Caco-2 (cell line): ENCODE measurements around the gene BCO1. TPM values are rescaled to one million over a fixed set of nuclear protein-coding genes. Genes with fewer than 3 reads are reported as not detected.

Source experiments
- BruUV-seq: library from RNA; stranded (reverse); fragments of 400-500 nt; replicated peaks from 2 replicates; lab custom pipeline; 2021; lab: Mats Ljungman, UMichigan
- CTCF ChIA-PET: fragments of 300-600 bp; sonication (Branson Sonifier 250); formaldehyde crosslinking; loops from one replicate; lab custom pipeline; 2022; ENCODE audit warnings: antibody characterized with exemption; lab: Charles Lee
- POLR2A ChIA-PET: fragments of 300-600 bp; sonication (Branson Sonifier 250); formaldehyde crosslinking; loops from one replicate; lab custom pipeline; 2022; ENCODE audit warnings: antibody characterized with exemption; lab: Charles Lee
- DNase-seq, 2 experiments: peaks; one replicate each; pipeline versions ENCODE4 v3.0.0 to v3.0.0-alpha.2; 2020 to 2022
- H3K27me3 ChIP-seq: replicated peaks from 2 replicates; pipeline ENCODE4 v1.6.0; 2011; ENCODE audit warnings: low read length; ENCODE audit not compliant: control insufficient read depth, insufficient read depth
- H3K36me3 ChIP-seq: 2 replicates; pipeline ENCODE4 v1.5.1; 2011; ENCODE audit warnings: low read length; ENCODE audit not compliant: control insufficient read depth, insufficient read depth
- H3K4me1 ChIP-seq: fragments of 250-450 bp; sonication (Bioruptor Pico); 2 replicates; pipeline ENCODE4 v1.5.1; 2020; ENCODE audit warnings: mild to moderate bottlenecking
- H3K4me3 ChIP-seq: 2 replicates; pipeline ENCODE4 v1.5.1; 2011; ENCODE audit warnings: low read depth, mild to moderate bottlenecking, control low read depth, low read length
- H3K9me3 ChIP-seq: fragments of 250-450 bp; sonication (Bioruptor Pico); 2 replicates; pipeline ENCODE4 v1.5.1; 2020; ENCODE audit warnings: mild to moderate bottlenecking, moderate library complexity
- H3K27ac Mint-ChIP-seq: one replicate; pipeline ENCODE4 v1.8.0; 2022; ENCODE audit warnings: mixed read lengths; ENCODE audit not compliant: unreplicated experiment
- H3K27me3 Mint-ChIP-seq: one replicate; pipeline ENCODE4 v1.8.0; 2022; ENCODE audit warnings: mixed read lengths; ENCODE audit not compliant: insufficient read depth, unreplicated experiment
- H3K36me3 Mint-ChIP-seq: one replicate; pipeline ENCODE4 v1.8.0; 2022; ENCODE audit warnings: mild to moderate bottlenecking, mixed read lengths; ENCODE audit not compliant: insufficient read depth, unreplicated experiment
- H3K4me1 Mint-ChIP-seq: one replicate; pipeline ENCODE4 v1.8.0; 2022; ENCODE audit warnings: low read depth, mixed read lengths; ENCODE audit not compliant: unreplicated experiment
- H3K4me3 Mint-ChIP-seq: one replicate; pipeline ENCODE4 v1.8.0; 2022; ENCODE audit warnings: mild to moderate bottlenecking, moderate library complexity, mixed read lengths; ENCODE audit not compliant: unreplicated experiment
- H3K9me3 Mint-ChIP-seq: one replicate; pipeline ENCODE4 v1.8.0; 2022; ENCODE audit warnings: mixed read lengths; ENCODE audit not compliant: unreplicated experiment
- CTCF ChIP-seq, 2 experiments: fragments of 200-600 bp in 1 of 2; IDR thresholded peaks; 1 replicate in 1 of 2; 2 replicates in 1 of 2; pipeline versions ENCODE4 v1.5.1 to v1.8.0; 2011 to 2022; ENCODE audit warnings: antibody characterized with exemption in 1 of 2, control low read depth in 1 of 2, inconsistent platforms in 1 of 2, low read depth in 1 of 2, low read length in 1 of 2, mild to moderate bottlenecking in 1 of 2, moderate library complexity in 1 of 2; ENCODE audit not compliant: insufficient read depth in 1 of 2, severe bottlenecking in 1 of 2, unreplicated experiment in 1 of 2
- intact Hi-C: fragments of 100-400 bp; cut with micrococcal nuclease; formaldehyde crosslinking; loops from one replicate; pipeline ENCODE4 v1.10.0; 2022; ENCODE audit not compliant: unreplicated experiment
- total RNA-seq: library from RNA; stranded (reverse); gene quantifications from 2 replicates; pipeline ENCODE4 v1.2.3, GENCODE V29; 2022

BCO1 gene
- total RNA-seq, 1 experiment from 2014 or later: 0.91 TPM

GRCh38 chr16:81335669-81336068 lies 97.2 kb downstream of the BCO1 start:
- POLR2A ChIA-PET: no interaction called here
- BruUV-seq: no TSS peak
- no peaks in the 10 kb centered on the region for H3K9me3 ChIP-seq
- no peak for TF ChIP-seq CTCF (IDR thresholded peaks at IDR 0.05; ENCODE audit: insufficient read depth in 1 of 2, low read depth in 1 of 2, low read length in 1 of 2, severe bottlenecking in 1 of 2, unreplicated experiment in 1 of 2)
- CTCF ChIA-PET: no interaction called here
- Mint-ChIP-seq H3K36me3 (peaks cover 32% of the 10 kb centered on the region), H3K4me3 (no peak overlapping the region), H3K27ac (no peak overlapping the region), H3K27me3 (no peaks in the 10 kb centered on the region), H3K9me3 (peaks cover 13% of the 10 kb centered on the region), H3K4me1 (no peaks in the 10 kb centered on the region)
- H3K27me3 ChIP-seq: no peaks in the 10 kb centered on the region
- no peaks in the 10 kb centered on the region for H3K36me3 ChIP-seq
- no peak overlapping the region for H3K4me3 ChIP-seq
- H3K4me1 ChIP-seq: no peaks in the 10 kb centered on the region
- intact Hi-C loops: no loop called here
- DNase-seq: no peak

DNA sequence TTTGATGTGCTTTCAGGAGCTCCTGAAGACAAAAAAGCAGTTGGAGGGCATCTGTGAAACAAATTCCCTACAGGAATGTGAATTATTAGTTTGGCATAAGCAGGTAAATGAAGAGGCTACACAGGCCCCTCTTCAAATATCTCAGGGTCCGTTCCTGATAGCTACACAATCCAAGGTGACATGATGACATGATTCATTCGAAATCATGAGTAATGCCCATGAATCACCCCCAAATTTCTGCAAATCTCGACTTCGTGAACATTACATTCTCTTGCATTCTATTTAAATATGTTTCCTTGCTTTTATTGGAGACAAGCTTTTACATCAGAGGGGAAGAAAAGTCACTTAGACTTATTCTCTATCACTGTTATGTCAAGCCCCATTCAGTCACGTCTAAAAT lies 98.6 kb downstream of the BCO1 start:
- no peak for DNase-seq
- H3K9me3 ChIP-seq: no peaks in the 10 kb centered on the region
- H3K36me3 Mint-ChIP-seq: peaks cover 26% of the 10 kb centered on the region
- no peak overlapping the region for H3K4me3 Mint-ChIP-seq
- no peak overlapping the region for H3K4me3 ChIP-seq
- intact Hi-C loops: no loop called here
- no peak overlapping the region for H3K27ac Mint-ChIP-seq
- H3K27me3 Mint-ChIP-seq: no peaks in the 10 kb centered on the region
- no peaks in the 10 kb centered on the region for H3K27me3 ChIP-seq
- TF ChIP-seq CTCF (IDR thresholded peaks at IDR 0.05; ENCODE audit: insufficient read depth in 1 of 2, low read depth in 1 of 2, low read length in 1 of 2, severe bottlenecking in 1 of 2, unreplicated experiment in 1 of 2): no peak
- H3K4me1 ChIP-seq: no peaks in the 10 kb centered on the region
- no peaks in the 10 kb centered on the region for H3K4me1 Mint-ChIP-seq
- CTCF ChIA-PET: no interaction called here
- POLR2A ChIA-PET: no interaction called here
- no peaks in the 10 kb centered on the region for H3K36me3 ChIP-seq
- peaks cover 20% of the 10 kb centered on the region for H3K9me3 Mint-ChIP-seq
- BruUV-seq: no TSS peak

Other genes with a start within 250 kb of the BCO1 start
- gene CMC2, start 231.8 kb upstream of the BCO1 start, total RNA-seq: 94.1 and 101 TPM in 2 replicates
- gene CENPN, start 231.5 kb upstream of the BCO1 start, total RNA-seq: 100 and 105 TPM in 2 replicates
- gene ATMIN, start 202.8 kb upstream of the BCO1 start, total RNA-seq: 53.0 and 54.5 TPM in 2 replicates
- gene C16orf46, start 161.5 kb upstream of the BCO1 start, total RNA-seq: 0.70 and 0.95 TPM in 2 replicates
- gene GCSH, start 142.3 kb upstream of the BCO1 start, total RNA-seq: 105 and 115 TPM in 2 replicates
- 27.5 and 29.3 TPM in 2 replicates for gene GAN, start 76.3 kb downstream of the BCO1 start, total RNA-seq
- 63.7 and 68.0 TPM in 2 replicates for gene CMIP, start 206.1 kb downstream of the BCO1 start, total RNA-seq